Fibroblast of lung (primary cell): ENCODE results near the gene CLMP. TPM values are rescaled to one million over a fixed set of nuclear protein-coding genes. Genes with fewer than 3 reads are reported as not detected.

Source experiments
- DNase-seq, 2 donors: peaks; one replicate each; pipeline versions ENCODE4 v3.0.0 to v3.0.0-alpha.2; 2010; ENCODE audit warnings: low read depth in 2 of 2
- H2AFZ ChIP-seq: 2 replicates; pipeline ENCODE4 v1.5.1; 2012; ENCODE audit warnings: low read length, control low read depth, inconsistent platforms
- H3K27ac ChIP-seq: 2 replicates; pipeline ENCODE4 v1.5.1; 2011; ENCODE audit warnings: low read length, control low read depth; ENCODE audit not compliant: insufficient read depth
- H3K27me3 ChIP-seq: 2 replicates; pipeline ENCODE4 v1.5.1; 2011; ENCODE audit warnings: mild to moderate bottlenecking, low read length; ENCODE audit not compliant: control insufficient read depth, insufficient read depth
- H3K36me3 ChIP-seq: 2 replicates; pipeline ENCODE4 v1.5.1; 2011; ENCODE audit warnings: low read length; ENCODE audit not compliant: control insufficient read depth, insufficient read depth
- H3K4me1 ChIP-seq: 2 replicates; pipeline ENCODE4 v1.5.1; 2011; ENCODE audit warnings: low read length; ENCODE audit not compliant: control insufficient read depth, insufficient read depth; ENCODE audit errors: extremely low read depth
- H3K4me2 ChIP-seq: 2 replicates; pipeline ENCODE4 v1.5.1; 2011; ENCODE audit warnings: low read length, control low read depth; ENCODE audit not compliant: insufficient read depth; ENCODE audit errors: extremely low read depth
- H3K4me3 ChIP-seq, 4 experiments: fragments of 200-600 bp in 1 of 4; sonication (generic) in 1 of 4; replicated peaks in 1 of 4; 2 replicates each; pipeline ENCODE4 v1.5.1; 2011 to 2016; ENCODE audit warnings: low read length in 4 of 4, low read depth in 3 of 4, mild to moderate bottlenecking in 3 of 4, control low read depth in 2 of 4, inconsistent platforms in 1 of 4, mixed read lengths in 1 of 4; ENCODE audit not compliant: insufficient read depth in 1 of 4; ENCODE audit errors: control extremely low read depth in 1 of 4
- H3K79me2 ChIP-seq: 2 replicates; pipeline ENCODE4 v1.5.1; 2012; ENCODE audit warnings: mild to moderate bottlenecking, low read length, inconsistent platforms; ENCODE audit not compliant: control insufficient read depth, insufficient read depth
- H3K9ac ChIP-seq: 2 replicates; pipeline ENCODE4 v1.5.1; 2011; ENCODE audit warnings: mild to moderate bottlenecking, low read length, control low read depth; ENCODE audit not compliant: insufficient read depth
- H3K9me3 ChIP-seq: 2 replicates; pipeline ENCODE4 v1.5.1; 2012; ENCODE audit warnings: low read depth, low read length; ENCODE audit not compliant: control insufficient read depth, insufficient read depth
- H4K20me1 ChIP-seq: 2 replicates; pipeline ENCODE4 v1.5.1; 2011; ENCODE audit warnings: low read length; ENCODE audit not compliant: control insufficient read depth, insufficient read depth; ENCODE audit errors: extremely low read depth
- CTCF ChIP-seq, 2 donors: IDR thresholded peaks in 1 of 2; conservative IDR thresholded peaks in 1 of 2; 1 replicate in 1 of 2; 2 replicates in 1 of 2; pipeline ENCODE4 v1.5.1; 2011 to 2012; ENCODE audit warnings: low read length in 2 of 2, control low read depth in 1 of 2, inconsistent platforms in 1 of 2, low read depth in 1 of 2, mild to moderate bottlenecking in 1 of 2
- EZH2 ChIP-seq: IDR thresholded peaks from 2 replicates; pipeline ENCODE4 v1.5.1; 2012; ENCODE audit warnings: low read length, control low read depth, mild to moderate bottlenecking; ENCODE audit errors: missing control alignments
- polyA plus RNA-seq, 2 donors: library from polyadenylated mRNA; depleted of rRNA in 1 of 2; stranded (reverse) in 1 of 2; unstranded in 1 of 2; fragments of >200 nt; gene quantifications; 2 replicates each; pipeline ENCODE4 v1.2.1, GENCODE V29; 2011 to 2012; ENCODE audit warnings: missing spikeins in 1 of 2
- total RNA-seq: library from RNA; depleted of rRNA; stranded (reverse); fragments of >200 nt; gene quantifications from 2 replicates; pipeline ENCODE4 v1.2.1, GENCODE V29; 2014

Gene CLMP
- total and polyA plus RNA-seq, 2 donors (not counting 1 experiment from before 2014, with no cell fraction given) = 107 to 243 TPM

- H3K27ac ChIP-seq = no peak overlapping the region
Measured at GRCh38 chr11:123170929-123171328, 24.1 kb downstream of the CLMP start.

GRCh38 chr11:123169821-123170220 lies 25.2 kb downstream of the CLMP start:
- H3K36me3 ChIP-seq = peaks cover 2% of the 10 kb centered on the region

More at GRCh38 chr11:123170929-123171328, 24.1 kb downstream of the CLMP start:
- Histone ChIP-seq H3K9ac (no peak overlapping the region), H2AFZ (no peak overlapping the region), H3K27me3 (no peaks in the 10 kb centered on the region), H3K9me3 (no peaks in the 10 kb centered on the region), H3K4me1 (peaks cover 32% of the 10 kb centered on the region), H3K4me3 (no peak overlapping the region), H3K36me3 (peaks cover 2% of the 10 kb centered on the region), H4K20me1 (no peaks in the 10 kb centered on the region), H3K4me2 (no peak overlapping the region), H3K79me2 (peaks cover 32% of the 10 kb centered on the region)
- no peak for TF ChIP-seq CTCF (conservative IDR thresholded peaks at IDR 0.05 in 1 of 2, IDR thresholded peaks at IDR 0.05 in 1 of 2; ENCODE audit: low read depth in 1 of 2, low read length in 2 of 2)
- no peak for DNase-seq

GRCh38 chr11:123168955-123169484 lies 26.0 kb downstream of the CLMP start:
- H3K4me1 ChIP-seq = peaks cover 26% of the 10 kb centered on the region
- no peak for DNase-seq
- peaks cover 2% of the 10 kb centered on the region for H3K36me3 ChIP-seq
- no peaks in the 10 kb centered on the region for H3K9me3 ChIP-seq
- no peaks in the 10 kb centered on the region for H3K27me3 ChIP-seq
- no peak overlapping the region for H3K27ac ChIP-seq
- H3K9ac ChIP-seq = no peak overlapping the region
- no peak overlapping the region for H3K4me2 ChIP-seq
- no peaks in the 10 kb centered on the region for H4K20me1 ChIP-seq
- peaks cover 44% of the 10 kb centered on the region for H3K79me2 ChIP-seq
- TF ChIP-seq EZH2 = no peak
- H2AFZ ChIP-seq = no peak overlapping the region
- no peak overlapping the region for H3K4me3 ChIP-seq

More at GRCh38 chr11:123169821-123170220, 25.2 kb downstream of the CLMP start:
- Histone ChIP-seq H3K9me3 (no peaks in the 10 kb centered on the region), H2AFZ (no peak overlapping the region), H3K79me2 (peaks cover 40% of the 10 kb centered on the region), H3K27ac (no peak overlapping the region), H4K20me1 (no peaks in the 10 kb centered on the region), H3K27me3 (no peaks in the 10 kb centered on the region), H3K4me3 (no peak overlapping the region), H3K9ac (no peak overlapping the region), H3K4me2 (no peak overlapping the region), H3K4me1 (peaks cover 29% of the 10 kb centered on the region)
- no peak for TF ChIP-seq EZH2
- TF ChIP-seq CTCF (conservative IDR thresholded peaks at IDR 0.05 in 1 of 2, IDR thresholded peaks at IDR 0.05 in 1 of 2; ENCODE audit: low read depth in 1 of 2, low read length in 2 of 2) = no peak
- no peak for DNase-seq
